ENCODE measurements around the gene DNAH12.

The DNAH12 gene

DNA sequence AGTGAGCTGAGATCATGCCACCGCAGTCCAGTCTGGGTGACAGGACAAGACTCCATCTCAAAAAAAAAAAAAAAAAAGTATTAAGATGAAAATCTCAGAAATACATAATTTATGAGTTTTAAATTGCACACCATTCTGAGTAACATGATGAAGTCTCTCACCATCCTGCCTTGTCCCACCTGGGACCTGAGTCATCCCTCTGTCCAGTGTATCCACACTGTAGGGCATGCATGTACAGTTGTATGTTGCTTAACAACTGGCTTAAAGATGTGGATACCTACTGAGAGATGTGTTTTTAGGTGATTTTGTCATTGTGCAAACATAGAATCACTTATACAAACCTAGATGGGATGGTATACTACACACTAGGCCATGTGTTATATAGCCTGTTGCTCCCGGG lies 268.8 kb downstream of the DNAH12 start:
- H3K27ac ChIP-seq = no peak overlapping the region
- TF ChIP-seq ZFX (IDR thresholded peaks at IDR 0.05; ENCODE audit: borderline replicate concordance) (no peak), CTCF (IDR thresholded peaks at IDR 0.05) (no peak)

- no peak for TF ChIP-seq CTCF (IDR thresholded peaks at IDR 0.05)
- TF ChIP-seq ZFX (IDR thresholded peaks at IDR 0.05; ENCODE audit: borderline replicate concordance) = no peak
- H3K27ac ChIP-seq = no peak overlapping the region
These were observed 269.3 kb downstream of the DNAH12 start for GRCh38 chr3:57274845-57275244.

DNA sequence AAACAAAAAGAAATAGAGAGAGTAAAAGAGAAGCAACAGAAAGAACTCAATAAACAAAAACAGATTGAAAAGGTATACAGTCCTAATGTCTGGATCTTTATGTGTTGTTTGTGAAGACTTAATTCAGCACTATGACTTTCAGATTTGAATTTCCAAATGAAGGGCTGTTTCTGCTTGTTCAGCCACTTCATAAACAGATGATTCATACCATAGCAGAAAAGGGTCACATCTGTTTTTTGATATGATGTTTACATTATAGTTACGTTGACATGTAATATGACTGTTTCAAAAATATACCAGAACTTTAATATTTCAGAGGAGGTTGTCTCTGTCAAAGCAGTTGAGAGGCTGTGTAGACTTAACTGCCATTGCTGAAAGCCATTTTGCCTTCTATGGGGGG lies 275.7 kb downstream of the DNAH12 start:
- H3K27ac ChIP-seq = no peak overlapping the region
- no peak for TF ChIP-seq ZFX (IDR thresholded peaks at IDR 0.05; ENCODE audit: borderline replicate concordance)
- no peak for TF ChIP-seq CTCF (IDR thresholded peaks at IDR 0.05)

DNA sequence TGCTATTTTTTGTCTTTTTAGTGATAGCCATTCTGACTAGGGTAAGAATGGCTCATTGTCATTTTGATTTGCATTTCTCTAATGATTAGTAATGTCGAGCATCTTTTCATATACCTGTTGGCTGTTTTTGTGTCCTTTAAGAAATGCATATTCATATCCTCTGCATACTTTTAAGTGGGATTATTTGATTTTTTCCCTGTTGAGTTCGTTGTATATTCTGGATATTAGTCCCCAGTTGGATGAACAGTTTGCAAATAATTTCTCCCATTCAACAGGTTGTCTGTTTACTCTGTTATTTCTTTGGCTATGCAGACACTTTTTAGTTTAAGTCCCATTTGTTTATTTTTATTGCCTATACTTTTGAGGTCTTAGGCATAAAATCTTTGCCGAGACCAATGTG lies 282.2 kb downstream of the DNAH12 start:
- TF ChIP-seq ZFX (IDR thresholded peaks at IDR 0.05; ENCODE audit: borderline replicate concordance) (no peak), CTCF (IDR thresholded peaks at IDR 0.05) (no peak)
- H3K27ac ChIP-seq = no peak overlapping the region

DNA sequence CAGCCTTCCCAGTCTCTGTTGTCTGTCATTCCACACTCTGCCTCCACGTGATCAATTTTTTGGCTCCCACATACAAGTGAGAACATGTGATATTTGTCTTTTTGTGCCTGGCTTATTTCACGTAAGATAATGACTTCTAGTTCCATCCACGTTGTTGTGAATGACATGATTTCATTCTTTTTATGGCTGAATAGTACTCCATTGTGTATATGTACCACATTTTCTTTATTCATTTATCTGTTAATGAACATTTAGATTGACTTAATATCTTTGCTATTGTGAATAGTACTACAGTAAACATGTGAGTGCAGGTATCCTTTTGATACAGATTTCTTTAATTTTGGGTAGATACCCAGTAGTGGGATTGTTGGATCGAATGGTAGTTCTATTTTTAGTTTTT lies 283.0 kb downstream of the DNAH12 start:
- TF ChIP-seq ZFX (IDR thresholded peaks at IDR 0.05; ENCODE audit: borderline replicate concordance) = no peak
- no peak for TF ChIP-seq CTCF (IDR thresholded peaks at IDR 0.05)
- H3K27ac ChIP-seq = no peak overlapping the region

GRCh38 chr3:57257678-57258077 lies 286.5 kb downstream of the DNAH12 start:
- TF ChIP-seq CTCF (IDR thresholded peaks at IDR 0.05) = no peak
- no peak for TF ChIP-seq ZFX (IDR thresholded peaks at IDR 0.05; ENCODE audit: borderline replicate concordance)
- H3K27ac ChIP-seq = no peak overlapping the region

GRCh38 chr3:57256844-57257243 lies 287.3 kb downstream of the DNAH12 start:
- TF ChIP-seq CTCF (IDR thresholded peaks at IDR 0.05) (no peak), ZFX (IDR thresholded peaks at IDR 0.05; ENCODE audit: borderline replicate concordance) (no peak)
- H3K27ac ChIP-seq = no peak overlapping the region

All from 22Rv1 (cell line).